SKM-1 treated with dmso at 0.1 percent for 144 hours (cell line): Measurements from ENCODE around the gene AGFG2.
A peak's percentile ranks its signal among the peaks of the same experiment; 100 is the strongest.

Experiments used
- DNase-seq: peaks from one replicate; lab custom pipeline; 2025; ENCODE audit not compliant: unreplicated experiment; lab: John Stamatoyannopoulos, UW

The AGFG2 gene

GRCh38 chr7:100583132-100584053 is 44.4 kb downstream of the AGFG2 start:
- peak; percentile 95 for DNase-seq

GRCh38 chr7:100584054-100584682 is 45.2 kb downstream of the AGFG2 start:
- peak; percentile 87 for DNase-seq

GRCh38 chr7:100584683-100585510 is 45.9 kb downstream of the AGFG2 start:
- DNase-seq: no peak

GRCh38 chr7:100585511-100586265 is 46.7 kb downstream of the AGFG2 start, which contains the start of gene LRCH4:
TSS of gene LRCH4 (minus strand) at chr7:100586129. CDS start at chr7:100586100, 29 bp downstream.
- DNase-seq: peak; percentile 10

- DNase-seq: peak; percentile 99
Measured at GRCh38 chr7:100586266-100587025, 47.4 kb downstream of the AGFG2 start, which contains the start of gene FBXO24. TSS of gene FBXO24 (plus strand) at chr7:100586328. CDS start at chr7:100586626, 298 bp downstream.

GRCh38 chr7:100588438-100588837 is 49.4 kb downstream of the AGFG2 start:
- peak; percentile 10 for DNase-seq

GRCh38 chr7:100589341-100589947 is 50.4 kb downstream of the AGFG2 start:
- no peak for DNase-seq

- DNase-seq: no peak
Measured at GRCh38 chr7:100590077-100590737, 51.2 kb downstream of the AGFG2 start.

GRCh38 chr7:100591596-100591995 is 52.6 kb downstream of the AGFG2 start:
- no peak for DNase-seq

- DNase-seq: no peak
Measured at GRCh38 chr7:100595188-100595587, 56.2 kb downstream of the AGFG2 start.

- no peak for DNase-seq
Measured at GRCh38 chr7:100598425-100598824, 59.4 kb downstream of the AGFG2 start.

GRCh38 chr7:100599911-100600729 is 61.1 kb downstream of the AGFG2 start:
- DNase-seq: no peak

- no peak for DNase-seq
Measured at GRCh38 chr7:100600730-100601038, 61.7 kb downstream of the AGFG2 start.

- no peak for DNase-seq
Measured at GRCh38 chr7:100602889-100603725, 64.1 kb downstream of the AGFG2 start.

- no peak for DNase-seq
Measured at GRCh38 chr7:100603726-100604027, 64.7 kb downstream of the AGFG2 start.

- peak; percentile 80 for DNase-seq
Measured at GRCh38 chr7:100604028-100604975, 65.3 kb downstream of the AGFG2 start.
